A673 (cell line): ENCODE data around the gene AKR7A2. TPM values are rescaled to one million over a fixed set of nuclear protein-coding genes. Genes with fewer than 3 reads are reported as not detected.

Experiments
- BruUV-seq: library from RNA; stranded (reverse); fragments of 400-500 nt; replicated peaks from 2 replicates; lab custom pipeline; 2021; lab: Mats Ljungman, UMichigan
- CTCF ChIA-PET: fragments of 300-600 bp; sonication (Branson Sonifier 250); formaldehyde crosslinking; loops from one replicate; lab custom pipeline; 2022; ENCODE audit warnings: antibody characterized with exemption; lab: Charles Lee
- POLR2A ChIA-PET: fragments of 300-600 bp; sonication (Branson Sonifier 250); formaldehyde crosslinking; loops from one replicate; lab custom pipeline; 2022; ENCODE audit warnings: antibody characterized with exemption; ENCODE audit not compliant: low non-redundant PET; lab: Charles Lee
- DNase-seq: peaks from one replicate; pipeline ENCODE4 v3.0.0-alpha.2; 2015; ENCODE audit warnings: low spot score
- H3K27ac ChIP-seq: fragments of 200-600 bp; sonication (generic); 2 replicates; pipeline ENCODE4 v1.5.1; 2016; ENCODE audit warnings: mixed run types, low read depth, mild to moderate bottlenecking, mixed read lengths, antibody characterized with exemption, low read length; ENCODE audit not compliant: poor library complexity, severe bottlenecking
- H3K27me3 ChIP-seq: fragments of 200-600 bp; sonication (generic); replicated peaks from 2 replicates; pipeline ENCODE4 v1.6.1; 2017; ENCODE audit warnings: mixed run types, low read depth, mild to moderate bottlenecking, mixed read lengths, antibody characterized with exemption, low read length; ENCODE audit not compliant: insufficient read depth, poor library complexity
- H3K36me3 ChIP-seq: fragments of 200-600 bp; sonication (generic); 2 replicates; pipeline ENCODE4 v1.6.1; 2016; ENCODE audit warnings: mixed run types, mild to moderate bottlenecking, mixed read lengths, antibody characterized with exemption, low read length; ENCODE audit not compliant: insufficient read depth, poor library complexity, severe bottlenecking
- H3K4me1 ChIP-seq: fragments of 200-600 bp; sonication (generic); 2 replicates; pipeline ENCODE4 v1.6.1; 2017; ENCODE audit warnings: mixed run types, mild to moderate bottlenecking, mixed read lengths, antibody characterized with exemption, low read length; ENCODE audit not compliant: insufficient read depth, poor library complexity, severe bottlenecking
- H3K4me3 ChIP-seq: fragments of 200-600 bp; sonication (generic); 2 replicates; pipeline ENCODE4 v1.5.1; 2016; ENCODE audit warnings: low read depth, mixed run types, mild to moderate bottlenecking, mixed read lengths, low read length; ENCODE audit not compliant: poor library complexity, severe bottlenecking
- H3K9me3 ChIP-seq: fragments of 200-600 bp; sonication (generic); 2 replicates; pipeline ENCODE4 v1.6.1; 2016; ENCODE audit warnings: mixed run types, low read depth, mild to moderate bottlenecking, mixed read lengths, antibody characterized with exemption, low read length; ENCODE audit not compliant: poor library complexity, severe bottlenecking
- CTCF ChIP-seq: fragments of 300-800, 200-600 bp; sonication (generic); conservative IDR thresholded peaks from 2 replicates; pipeline ENCODE4 v1.5.1; 2017; ENCODE audit warnings: low read depth, mild to moderate bottlenecking, antibody characterized with exemption, low read length, moderate library complexity, mixed read lengths
- EZH2 ChIP-seq: fragments of 200-600 bp; sonication (generic); IDR thresholded peaks from 2 replicates; pipeline ENCODE4 v1.6.1; 2017; ENCODE audit warnings: borderline replicate concordance, low read depth, mild to moderate bottlenecking, mixed read lengths, antibody characterized with exemption, low read length; ENCODE audit not compliant: poor library complexity, severe bottlenecking
- intact Hi-C: fragments of 100-400 bp; cut with micrococcal nuclease; formaldehyde crosslinking; loops from one replicate; pipeline ENCODE4 v1.10.0; 2022; ENCODE audit not compliant: unreplicated experiment
- total RNA-seq: library from RNA; stranded (reverse); gene quantifications from 2 replicates; pipeline ENCODE4 v1.2.3, GENCODE V29; 2021

AKR7A2 gene
- total RNA-seq, 1 experiment from 2014 or later = 57.2 TPM

- intact Hi-C loops = no loop called here
- Histone ChIP-seq H3K27ac (no peak overlapping the region), H3K4me1 (no peaks in the 10 kb centered on the region), H3K4me3 (no peak overlapping the region), H3K36me3 (peaks cover 7% of the 10 kb centered on the region), H3K27me3 (no peaks in the 10 kb centered on the region), H3K9me3 (no peaks in the 10 kb centered on the region)
- BruUV-seq = no TSS peak
- CTCF ChIA-PET = no interaction called here
- TF ChIP-seq EZH2 = no peak
- no peak for TF ChIP-seq CTCF
- POLR2A ChIA-PET = no interaction called here
- DNase-seq = no peak
Measured at GRCh38 chr1:19340387-19340937, 28.5 kb upstream of the AKR7A2 start.

GRCh38 chr1:19339214-19339861 lies 27.4 kb upstream of the AKR7A2 start:
- no peak overlapping the region for H3K27ac ChIP-seq
- ChIA-PET CTCF (no interaction called here), POLR2A (no interaction called here)
- H3K4me1 ChIP-seq = no peaks in the 10 kb centered on the region
- no peak for DNase-seq
- H3K9me3 ChIP-seq = no peaks in the 10 kb centered on the region
- H3K36me3 ChIP-seq = no peaks in the 10 kb centered on the region
- intact Hi-C loops = no loop called here
- no peak for TF ChIP-seq EZH2
- no peak for TF ChIP-seq CTCF
- TSS peak; percentile 71 for BruUV-seq
- H3K27me3 ChIP-seq = no peaks in the 10 kb centered on the region
- H3K4me3 ChIP-seq = no peak overlapping the region

GRCh38 chr1:19338323-19338762 lies 26.4 kb upstream of the AKR7A2 start:
- H3K9me3 ChIP-seq = no peaks in the 10 kb centered on the region
- no peak for DNase-seq
- H3K36me3 ChIP-seq = no peaks in the 10 kb centered on the region
- BruUV-seq = no TSS peak
- intact Hi-C loops = no loop called here
- H3K4me1 ChIP-seq = no peaks in the 10 kb centered on the region
- H3K4me3 ChIP-seq = no peak overlapping the region
- H3K27me3 ChIP-seq = no peaks in the 10 kb centered on the region
- POLR2A ChIA-PET = no interaction called here
- CTCF ChIA-PET = no interaction called here
- no peak for TF ChIP-seq EZH2
- no peak overlapping the region for H3K27ac ChIP-seq
